Measurements from ENCODE around the gene NANOS3. TPM values are rescaled to one million over a fixed set of nuclear protein-coding genes. Genes with fewer than 3 reads are reported as not detected.
A peak's percentile ranks its signal among the peaks of the same experiment; 100 is the strongest.
"Not testable (repeated sequence)": the region's sequence is repeated elsewhere in the genome, so short reads cannot be mapped to it uniquely, and the experiment has no call there.

The NANOS3 gene
- total RNA-seq, 1 donor from 2014 or later, result 10.5 TPM

DNA sequence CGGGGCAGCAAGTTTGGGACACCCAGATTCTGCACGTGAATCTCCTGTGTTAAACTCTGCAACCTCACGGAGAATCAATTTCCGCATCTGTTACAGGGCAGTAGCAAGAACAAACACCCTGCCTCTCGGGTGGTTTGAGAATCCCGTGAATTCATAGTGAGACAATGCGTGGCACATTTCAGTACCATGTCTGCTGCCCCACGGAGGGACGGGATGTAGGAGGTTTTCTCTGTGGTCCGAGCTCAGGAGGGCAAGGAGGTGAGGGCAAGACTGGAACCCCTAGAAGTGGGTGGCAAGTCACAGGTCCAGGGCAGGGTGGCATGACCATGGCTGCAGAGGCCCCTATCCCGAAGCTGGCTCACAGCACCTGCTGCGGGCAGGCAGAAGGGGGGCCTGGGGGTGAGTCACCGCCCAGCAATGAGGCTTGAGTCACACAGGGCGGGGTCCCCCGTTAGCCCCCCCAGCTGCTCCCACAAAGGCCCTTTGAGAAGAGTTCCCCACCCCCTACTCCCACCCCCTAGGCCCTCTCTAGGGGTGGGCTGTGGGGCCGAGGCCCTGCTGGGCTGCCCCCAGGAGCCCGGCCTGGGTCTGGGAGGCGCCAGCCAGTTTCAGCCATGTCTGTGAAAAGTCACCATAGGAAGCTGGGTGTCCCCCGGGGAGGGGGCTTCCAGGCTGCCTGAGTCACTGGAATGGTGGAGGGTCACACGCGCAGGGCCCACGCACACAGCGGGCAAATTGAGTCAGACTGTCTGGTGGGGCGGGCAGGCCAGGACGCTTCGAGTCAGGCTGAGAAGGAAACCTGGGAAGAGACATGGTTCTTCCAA, 25.8 kb upstream of the NANOS3 start:
- H3K36me3 Mint-ChIP-seq (ENCODE audit: insufficient read depth), result no peaks in the 10 kb centered on the region
- peaks cover 19% of the 10 kb centered on the region for H3K4me1 Mint-ChIP-seq (ENCODE audit: low read depth)
- H3K27me3 Mint-ChIP-seq, result no peaks in the 10 kb centered on the region
- H3K27ac Mint-ChIP-seq, result peak overlapping the region; percentile 97
- DNase-seq (ENCODE audit: low spot score, unreplicated experiment), result no peak
- H3K4me3 Mint-ChIP-seq (ENCODE audit: low read depth), result peak overlapping the region; percentile 37
- no peak for TF ChIP-seq CTCF (IDR thresholded peaks at IDR 0.05; ENCODE audit: unreplicated experiment)
- no peaks in the 10 kb centered on the region for H3K9me3 Mint-ChIP-seq (ENCODE audit: low read depth)

- H3K27me3 Mint-ChIP-seq; DNase-seq (ENCODE audit: low spot score, unreplicated experiment); H3K4me3 Mint-ChIP-seq (ENCODE audit: low read depth); H3K9me3 Mint-ChIP-seq (ENCODE audit: low read depth); H3K36me3 Mint-ChIP-seq (ENCODE audit: insufficient read depth): not testable (repeated sequence)
- H3K4me1 Mint-ChIP-seq (ENCODE audit: low read depth), result peaks cover 16% of the 10 kb centered on the region
- peak overlapping the region; percentile 97 for H3K27ac Mint-ChIP-seq
Observed at GRCh38 chr19:13851734-13852114, 25.2 kb upstream of the NANOS3 start.

- Mint-ChIP-seq H3K27ac (peak overlapping the region; percentile 29), H3K4me1 (ENCODE audit: low read depth) (peaks cover 15% of the 10 kb centered on the region)
- H3K27me3 Mint-ChIP-seq; H3K9me3 Mint-ChIP-seq (ENCODE audit: low read depth); H3K4me3 Mint-ChIP-seq (ENCODE audit: low read depth); H3K36me3 Mint-ChIP-seq (ENCODE audit: insufficient read depth); DNase-seq (ENCODE audit: low spot score, unreplicated experiment): not testable (repeated sequence)
Observed at GRCh38 chr19:13852171-13852707, 24.7 kb upstream of the NANOS3 start.

- no peak for DNase-seq (ENCODE audit: low spot score, unreplicated experiment)
- TF ChIP-seq CTCF (IDR thresholded peaks at IDR 0.05; ENCODE audit: unreplicated experiment), result no peak
- H3K36me3 Mint-ChIP-seq (ENCODE audit: insufficient read depth), result no peaks in the 10 kb centered on the region
- peaks cover 8% of the 10 kb centered on the region for H3K4me1 Mint-ChIP-seq (ENCODE audit: low read depth)
- H3K27me3 Mint-ChIP-seq, result no peaks in the 10 kb centered on the region
- H3K9me3 Mint-ChIP-seq (ENCODE audit: low read depth), result no peaks in the 10 kb centered on the region
- no peak overlapping the region for H3K4me3 Mint-ChIP-seq (ENCODE audit: low read depth)
- H3K27ac Mint-ChIP-seq, result peak overlapping the region; percentile 79
Observed at GRCh38 chr19:13856497-13856896, 20.4 kb upstream of the NANOS3 start.

GRCh38 chr19:13859361-13859880, 17.5 kb upstream of the NANOS3 start:
- no peaks in the 10 kb centered on the region for H3K27me3 Mint-ChIP-seq
- no peak for DNase-seq (ENCODE audit: low spot score, unreplicated experiment)
- no peak overlapping the region for H3K4me3 Mint-ChIP-seq (ENCODE audit: low read depth)
- no peaks in the 10 kb centered on the region for H3K36me3 Mint-ChIP-seq (ENCODE audit: insufficient read depth)
- peaks cover 12% of the 10 kb centered on the region for H3K4me1 Mint-ChIP-seq (ENCODE audit: low read depth)
- H3K27ac Mint-ChIP-seq, result peak overlapping the region; percentile 89
- H3K9me3 Mint-ChIP-seq (ENCODE audit: low read depth), result no peaks in the 10 kb centered on the region
- TF ChIP-seq CTCF (IDR thresholded peaks at IDR 0.05; ENCODE audit: unreplicated experiment), result no peak

DNA sequence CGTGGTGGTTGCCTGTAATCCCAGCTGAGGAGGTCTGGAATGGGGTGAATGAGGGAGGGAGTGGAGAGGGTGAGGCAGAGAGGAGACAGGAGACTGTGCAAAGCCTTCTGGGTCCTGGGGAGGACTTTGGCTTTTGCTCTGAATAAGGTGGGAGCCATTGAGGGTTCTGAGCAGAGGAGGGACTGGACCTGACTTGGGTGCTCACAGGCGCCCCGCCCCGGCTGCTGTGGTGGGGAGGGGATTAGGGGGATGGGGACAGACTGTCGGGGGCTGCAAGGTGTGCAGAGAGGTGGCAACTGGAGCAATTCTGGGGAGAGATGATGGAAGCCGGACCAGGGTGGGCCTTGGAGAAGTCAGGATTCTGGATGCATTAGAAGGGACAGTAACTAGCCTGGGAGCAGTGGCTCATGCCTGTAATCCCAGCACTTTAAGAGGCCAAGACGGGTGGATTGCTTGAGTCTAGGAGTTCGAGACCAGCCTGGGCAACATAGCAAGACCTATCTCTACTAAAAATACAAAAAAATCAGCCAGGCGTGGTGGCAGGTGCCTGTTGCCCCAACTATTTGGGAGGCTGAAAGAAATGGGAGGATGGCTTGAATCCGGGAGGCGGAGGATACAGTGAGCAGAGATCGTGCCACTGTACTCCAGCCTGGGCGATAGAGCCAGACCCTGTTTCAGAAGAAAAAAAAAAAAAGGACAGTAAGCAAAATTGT, 16.1 kb upstream of the NANOS3 start:
- Mint-ChIP-seq H3K4me3 (ENCODE audit: low read depth) (no peak overlapping the region), H3K36me3 (ENCODE audit: insufficient read depth) (no peaks in the 10 kb centered on the region), H3K27me3 (no peaks in the 10 kb centered on the region), H3K27ac (no peak overlapping the region), H3K4me1 (ENCODE audit: low read depth) (peaks cover 14% of the 10 kb centered on the region), H3K9me3 (ENCODE audit: low read depth) (no peaks in the 10 kb centered on the region)
- DNase-seq (ENCODE audit: low spot score, unreplicated experiment), result no peak
- no peak for TF ChIP-seq CTCF (IDR thresholded peaks at IDR 0.05; ENCODE audit: unreplicated experiment)

Data from progenitor cell of endocrine pancreas (in vitro differentiated cells).